NB4 (cell line): ENCODE results near the gene ABLIM2.

Experiments used
- DNase-seq: peaks from one replicate; pipeline ENCODE4 v3.0.0; 2010; ENCODE audit warnings: low read depth
- H3K4me3 ChIP-seq: one replicate; pipeline ENCODE4 v1.5.1; 2011; ENCODE audit warnings: mild to moderate bottlenecking, low read depth, low read length, moderate library complexity
- CTCF ChIP-seq: IDR thresholded peaks from one replicate; pipeline ENCODE4 v1.5.1; 2012; ENCODE audit warnings: low read depth, low read length
- MAX ChIP-seq: IDR thresholded peaks from 2 replicates; pipeline ENCODE4 v1.6.1; 2011; ENCODE audit warnings: low read depth, low read length
- MYC ChIP-seq: IDR thresholded peaks from 2 replicates; pipeline ENCODE4 v1.6.1; 2011; ENCODE audit warnings: low read depth, low read length
- POLR2A ChIP-seq: IDR thresholded peaks from 2 replicates; pipeline ENCODE4 v1.6.1; 2011; ENCODE audit warnings: mild to moderate bottlenecking; ENCODE audit not compliant: insufficient read length; ENCODE audit errors: extremely low read depth

ABLIM2 gene

GRCh38 chr4:8102076-8102355 is 56.6 kb downstream of the ABLIM2 start:
- H3K4me3 ChIP-seq = no peak overlapping the region
- no peak for DNase-seq
- TF ChIP-seq MAX (no peak), CTCF (no peak), POLR2A (no peak), MYC (no peak)

GRCh38 chr4:8101213-8102075 is 57.2 kb downstream of the ABLIM2 start:
- DNase-seq = no peak
- no peak for TF ChIP-seq MYC
- no peak for TF ChIP-seq CTCF
- TF ChIP-seq MAX = no peak
- TF ChIP-seq POLR2A = no peak
- no peak overlapping the region for H3K4me3 ChIP-seq

GRCh38 chr4:8099981-8100464 is 58.6 kb downstream of the ABLIM2 start:
- no peak overlapping the region for H3K4me3 ChIP-seq
- no peak for TF ChIP-seq MAX
- no peak for TF ChIP-seq POLR2A
- TF ChIP-seq MYC = no peak
- no peak for TF ChIP-seq CTCF
- DNase-seq = no peak

GRCh38 chr4:8098506-8098905 is 60.1 kb downstream of the ABLIM2 start:
- no peak for DNase-seq
- no peak overlapping the region for H3K4me3 ChIP-seq
- TF ChIP-seq MAX = no peak

GRCh38 chr4:8097721-8098345 is 60.8 kb downstream of the ABLIM2 start:
- H3K4me3 ChIP-seq = no peak overlapping the region
- DNase-seq = no peak
- TF ChIP-seq POLR2A (no peak), MAX (no peak), MYC (no peak), CTCF (no peak)

GRCh38 chr4:8097141-8097541 is 61.5 kb downstream of the ABLIM2 start:
- no peak overlapping the region for H3K4me3 ChIP-seq
- no peak for DNase-seq
- TF ChIP-seq POLR2A = no peak
- TF ChIP-seq MYC = no peak
- TF ChIP-seq MAX = no peak
- TF ChIP-seq CTCF = no peak
